ENCODE data around the gene BMERB1.

DNA sequence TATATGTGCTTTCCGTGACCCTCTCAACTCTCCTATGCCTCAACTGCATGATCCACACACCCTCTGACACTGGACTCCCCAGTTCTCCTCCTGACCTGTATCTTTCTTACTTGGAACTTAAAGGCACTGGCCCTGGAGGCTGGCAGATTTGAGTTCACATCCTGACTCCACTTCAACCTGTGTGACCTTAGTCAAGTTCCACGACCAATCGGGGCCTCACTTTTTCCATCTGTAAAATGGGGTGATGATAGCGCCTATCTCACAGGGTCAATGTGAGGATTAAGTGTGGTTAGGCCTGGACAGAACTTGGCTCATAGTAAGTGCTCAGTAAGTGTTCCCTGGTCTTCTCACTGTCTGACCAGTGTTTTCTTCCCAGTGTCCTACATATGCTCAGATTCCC is 183.5 kb downstream of the BMERB1 start:
- no peak for TF ChIP-seq EZH2 (IDR thresholded peaks at IDR 0.05; ENCODE audit: insufficient read depth, low read length)
- TF ChIP-seq, protein P1, sequence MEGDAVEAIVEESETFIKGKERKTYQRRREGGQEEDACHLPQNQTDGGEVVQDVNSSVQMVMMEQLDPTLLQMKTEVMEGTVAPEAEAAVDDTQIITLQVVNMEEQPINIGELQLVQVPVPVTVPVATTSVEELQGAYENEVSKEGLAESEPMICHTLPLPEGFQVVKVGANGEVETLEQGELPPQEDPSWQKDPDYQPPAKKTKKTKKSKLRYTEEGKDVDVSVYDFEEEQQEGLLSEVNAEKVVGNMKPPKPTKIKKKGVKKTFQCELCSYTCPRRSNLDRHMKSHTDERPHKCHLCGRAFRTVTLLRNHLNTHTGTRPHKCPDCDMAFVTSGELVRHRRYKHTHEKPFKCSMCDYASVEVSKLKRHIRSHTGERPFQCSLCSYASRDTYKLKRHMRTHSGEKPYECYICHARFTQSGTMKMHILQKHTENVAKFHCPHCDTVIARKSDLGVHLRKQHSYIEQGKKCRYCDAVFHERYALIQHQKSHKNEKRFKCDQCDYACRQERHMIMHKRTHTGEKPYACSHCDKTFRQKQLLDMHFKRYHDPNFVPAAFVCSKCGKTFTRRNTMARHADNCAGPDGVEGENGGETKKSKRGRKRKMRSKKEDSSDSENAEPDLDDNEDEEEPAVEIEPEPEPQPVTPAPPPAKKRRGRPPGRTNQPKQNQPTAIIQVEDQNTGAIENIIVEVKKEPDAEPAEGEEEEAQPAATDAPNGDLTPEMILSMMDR (IDR thresholded peaks at IDR 0.05; ENCODE audit: insufficient read depth, low read depth, low read length), result no peak

All from astrocyte (in vitro differentiated cells and primary cell).